ENCODE results near the gene GCGR. TPM values are rescaled to one million over a fixed set of nuclear protein-coding genes. Genes with fewer than 3 reads are reported as not detected.

The GCGR gene
- total RNA-seq, 1 donor = not detected

DNA sequence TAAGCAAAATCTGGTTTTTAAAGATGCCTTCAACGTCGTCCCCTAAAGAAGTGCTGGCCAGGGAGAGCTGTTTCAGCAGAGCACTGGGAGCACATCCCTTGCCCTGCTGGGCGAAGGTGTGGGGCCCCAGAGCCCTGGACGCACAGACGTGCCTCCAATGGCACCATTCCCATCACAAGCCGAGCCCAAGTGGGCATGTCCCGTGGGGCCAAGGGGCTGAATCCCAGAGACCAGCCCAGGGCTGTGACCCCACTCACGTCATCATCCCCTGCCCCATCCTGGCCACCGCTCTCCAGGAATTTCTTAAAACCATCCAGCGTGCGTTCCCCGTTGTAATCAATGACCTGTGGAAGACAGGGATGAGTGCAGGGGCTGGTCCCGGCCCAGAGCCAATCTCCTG is 40.9 kb downstream of the GCGR start:
- DNase-seq (ENCODE audit: low read depth) = no peak

DNA sequence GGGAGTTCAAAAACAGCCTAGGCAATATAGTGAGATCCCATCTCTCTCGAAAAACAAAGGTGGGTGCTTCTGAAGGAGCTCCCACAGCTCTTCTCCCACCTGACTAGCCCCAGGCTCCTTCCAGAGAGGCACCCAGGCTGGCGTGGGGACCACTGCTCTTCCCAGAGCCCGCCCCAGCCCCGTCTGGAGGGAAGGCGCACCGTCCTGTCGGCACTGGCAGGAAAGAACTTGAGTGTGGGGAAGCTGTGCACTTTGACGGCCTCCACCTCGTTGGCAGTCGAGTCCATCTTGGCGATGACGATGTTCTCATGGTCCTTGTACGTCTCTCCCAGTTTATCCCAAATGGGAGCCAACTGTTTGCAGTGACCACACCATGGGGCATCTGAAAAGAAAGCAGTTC is 41.4 kb downstream of the GCGR start:
- TF ChIP-seq, protein P1, sequence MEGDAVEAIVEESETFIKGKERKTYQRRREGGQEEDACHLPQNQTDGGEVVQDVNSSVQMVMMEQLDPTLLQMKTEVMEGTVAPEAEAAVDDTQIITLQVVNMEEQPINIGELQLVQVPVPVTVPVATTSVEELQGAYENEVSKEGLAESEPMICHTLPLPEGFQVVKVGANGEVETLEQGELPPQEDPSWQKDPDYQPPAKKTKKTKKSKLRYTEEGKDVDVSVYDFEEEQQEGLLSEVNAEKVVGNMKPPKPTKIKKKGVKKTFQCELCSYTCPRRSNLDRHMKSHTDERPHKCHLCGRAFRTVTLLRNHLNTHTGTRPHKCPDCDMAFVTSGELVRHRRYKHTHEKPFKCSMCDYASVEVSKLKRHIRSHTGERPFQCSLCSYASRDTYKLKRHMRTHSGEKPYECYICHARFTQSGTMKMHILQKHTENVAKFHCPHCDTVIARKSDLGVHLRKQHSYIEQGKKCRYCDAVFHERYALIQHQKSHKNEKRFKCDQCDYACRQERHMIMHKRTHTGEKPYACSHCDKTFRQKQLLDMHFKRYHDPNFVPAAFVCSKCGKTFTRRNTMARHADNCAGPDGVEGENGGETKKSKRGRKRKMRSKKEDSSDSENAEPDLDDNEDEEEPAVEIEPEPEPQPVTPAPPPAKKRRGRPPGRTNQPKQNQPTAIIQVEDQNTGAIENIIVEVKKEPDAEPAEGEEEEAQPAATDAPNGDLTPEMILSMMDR (IDR thresholded peaks at IDR 0.05; ENCODE audit: insufficient read depth, low read length) = no peak
- DNase-seq (ENCODE audit: low read depth) = no peak
- H3K4me3 ChIP-seq (ENCODE audit: low read depth, low read length) = no peak overlapping the region

More for the DNA sequence above, 40.9 kb downstream of the GCGR start:
- H3K4me3 ChIP-seq (ENCODE audit: low read depth, low read length) = no peak overlapping the region
- TF ChIP-seq, protein P1 (IDR thresholded peaks at IDR 0.05; ENCODE audit: insufficient read depth, low read length) = no peak

DNA sequence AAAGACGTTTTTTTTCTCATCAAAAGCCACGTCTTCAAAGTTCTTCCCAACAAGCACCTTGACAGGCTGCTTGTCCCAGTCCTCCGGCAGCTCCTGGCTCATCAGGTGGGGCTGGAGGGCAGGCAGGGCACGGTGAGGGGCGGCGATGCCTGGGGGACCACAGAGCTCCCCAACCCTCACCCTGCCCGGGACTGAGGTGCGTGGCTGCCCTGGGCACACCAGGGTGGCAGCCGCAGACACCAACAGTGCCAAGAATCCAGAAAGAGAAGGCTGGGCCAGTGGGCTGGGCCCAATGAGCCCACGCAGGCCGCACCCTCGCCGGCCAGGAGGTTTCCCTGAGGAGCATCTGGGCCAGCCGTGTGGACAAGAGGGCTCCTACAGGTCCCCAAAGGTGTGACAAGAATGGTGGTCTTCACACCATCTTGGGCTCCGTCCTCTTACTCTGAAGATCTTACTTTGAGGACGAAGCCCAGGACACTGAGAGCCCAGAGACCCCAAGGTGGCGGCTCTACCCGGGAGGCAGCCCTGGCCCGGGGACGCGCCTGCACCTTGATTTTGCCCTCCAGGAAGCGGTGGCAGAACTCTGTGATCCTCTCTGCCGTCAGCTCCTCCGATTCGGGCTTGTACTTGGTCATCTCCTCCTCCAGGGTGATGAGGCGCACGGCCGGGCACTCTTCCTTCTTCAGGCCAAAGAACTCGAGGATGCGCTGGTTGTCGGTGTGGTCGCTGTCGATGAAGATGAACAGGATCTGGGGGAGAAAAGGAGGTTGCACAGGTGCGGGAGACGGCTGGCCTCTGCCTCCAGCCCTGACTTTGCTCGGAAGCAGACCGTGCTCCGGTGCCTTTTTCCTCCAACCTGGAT is 42.2 kb downstream of the GCGR start:
- DNase-seq (ENCODE audit: low read depth) = no peak
- TF ChIP-seq, protein P1 (IDR thresholded peaks at IDR 0.05; ENCODE audit: insufficient read depth, low read length) = no peak
- no peak overlapping the region for H3K4me3 ChIP-seq (ENCODE audit: low read depth, low read length)

DNA sequence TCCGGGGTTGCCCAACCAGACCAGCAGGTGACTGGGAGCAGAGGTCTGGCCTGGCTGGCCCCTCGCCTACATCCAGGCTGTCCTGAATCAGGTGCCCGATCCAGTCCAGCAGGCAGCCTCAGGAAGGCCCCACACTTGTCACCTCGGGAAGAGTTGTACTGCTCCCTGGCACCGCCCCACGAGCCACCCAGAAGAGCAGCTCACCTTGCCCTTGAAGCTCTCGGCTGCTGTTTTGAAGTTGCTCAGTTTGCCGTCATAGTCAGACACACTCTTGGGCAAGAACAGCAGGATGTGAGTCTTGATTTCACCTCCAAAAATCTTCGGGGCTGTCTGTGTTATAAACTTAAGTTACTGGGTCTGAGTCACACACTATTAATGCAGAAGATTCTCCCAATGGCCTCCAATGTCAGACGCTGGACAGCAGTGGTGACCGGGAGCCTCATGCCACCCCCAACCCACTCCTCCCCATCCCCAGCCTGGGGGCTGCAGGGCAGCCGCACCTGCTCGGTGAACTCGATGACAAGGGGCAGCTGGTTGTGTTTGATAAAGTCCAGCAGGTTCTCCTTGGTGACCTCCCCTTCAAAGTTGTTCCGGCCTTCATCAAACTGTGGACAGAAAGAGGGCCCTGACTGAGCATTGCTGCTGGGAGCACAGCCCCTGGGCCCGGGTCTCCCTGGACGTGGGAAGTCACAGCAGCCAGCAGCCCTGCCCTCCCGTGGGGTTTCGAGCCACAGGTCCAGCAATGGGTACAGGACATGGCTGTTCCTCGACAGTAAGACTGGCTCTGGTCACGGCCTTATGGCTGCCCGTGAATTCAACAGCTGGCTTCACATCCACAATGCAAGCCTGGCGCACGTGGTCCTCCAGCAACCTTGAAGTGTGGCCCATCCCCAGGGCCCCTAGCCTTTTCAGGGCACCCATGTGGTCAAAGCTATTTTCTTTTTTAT is 43.1 kb downstream of the GCGR start:
- H3K4me3 ChIP-seq (ENCODE audit: low read depth, low read length) = no peak overlapping the region
- DNase-seq (ENCODE audit: low read depth) = no peak
- TF ChIP-seq, protein P1 (IDR thresholded peaks at IDR 0.05; ENCODE audit: insufficient read depth, low read length) = no peak

DNA sequence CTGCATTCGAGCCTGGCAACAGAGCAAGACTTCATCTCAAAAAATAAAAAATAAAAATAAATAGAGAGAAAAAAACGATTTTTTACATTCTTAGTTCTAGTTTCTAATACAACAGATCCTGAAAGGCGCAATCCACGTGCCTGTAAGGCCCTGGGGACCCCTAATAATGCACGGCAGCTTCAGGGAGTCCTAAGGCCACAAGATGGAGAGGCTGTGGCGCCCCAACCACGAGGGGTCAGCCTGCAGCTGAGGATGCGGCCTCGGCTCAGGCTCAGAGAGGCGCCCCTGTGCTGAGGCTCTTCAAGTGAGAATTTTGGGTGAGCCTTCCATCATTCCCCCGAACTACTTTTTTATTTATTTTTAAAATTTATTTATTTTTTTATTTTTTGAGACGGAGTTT is 45.5 kb downstream of the GCGR start:
- DNase-seq (ENCODE audit: low read depth) = no peak
- no peak overlapping the region for H3K4me3 ChIP-seq (ENCODE audit: low read depth, low read length)
- TF ChIP-seq, protein P1 (IDR thresholded peaks at IDR 0.05; ENCODE audit: insufficient read depth, low read length) = no peak

DNA sequence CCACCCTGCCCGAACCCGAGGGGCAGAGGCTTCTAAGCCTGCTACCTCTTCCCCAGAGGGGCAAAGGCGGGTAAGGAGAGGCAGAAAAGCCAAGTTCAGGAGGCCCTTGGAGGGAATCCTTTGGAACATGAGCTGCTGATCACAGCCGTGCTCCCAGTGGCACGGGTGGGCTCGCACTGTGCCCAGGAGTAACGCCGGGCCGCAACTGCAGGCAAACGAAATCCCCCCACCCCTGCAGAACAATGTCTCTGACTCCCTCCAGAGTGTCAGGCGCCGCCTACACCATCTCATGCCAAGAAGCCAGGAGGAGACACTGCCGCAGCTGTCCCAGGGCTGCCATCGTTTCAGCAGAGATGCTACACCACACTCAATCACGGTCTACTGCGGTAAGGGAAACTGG is 47.5 kb downstream of the GCGR start:
- no peak for DNase-seq (ENCODE audit: low read depth)
- no peak overlapping the region for H3K4me3 ChIP-seq (ENCODE audit: low read depth, low read length)
- TF ChIP-seq, protein P1 (IDR thresholded peaks at IDR 0.05; ENCODE audit: insufficient read depth, low read length) = no peak

Data from fibroblast of the aortic adventitia (primary cell).